ENCODE data around the gene CD68.

The CD68 gene

GRCh38 chr17:7579001-7579833 lies at the start of gene CD68:
Gene CD68 (plus strand): TSS chr17:7579638. CDS start chr17:7579678, 40 bp downstream.
- no peaks in the 10 kb centered on the region for H3K9me3 ChIP-seq (ENCODE audit: control insufficient read depth, insufficient read depth, low read depth, low read length)
- no peaks in the 10 kb centered on the region for H3K27me3 ChIP-seq (ENCODE audit: control insufficient read depth, insufficient read depth, low read length)
- H3K4me3 ChIP-seq (ENCODE audit: low read depth, low read length): no peak within 1 kb of the TSS
- H3K27ac ChIP-seq (ENCODE audit: low read depth, low read length): no peak within 1 kb of the TSS
- peaks cover 57% of the 10 kb centered on the region for H3K36me3 ChIP-seq (ENCODE audit: control insufficient read depth, insufficient read depth, low read length)
- peaks cover 25% of the 10 kb centered on the region for H3K4me1 ChIP-seq (ENCODE audit: control insufficient read depth, insufficient read depth, low read length)
- H3K9ac ChIP-seq (ENCODE audit: low read length): no peak within 1 kb of the TSS

GRCh38 chr17:7530023-7530900 lies 49.2 kb upstream of the CD68 start:
- Histone ChIP-seq H3K27me3 (ENCODE audit: control insufficient read depth, insufficient read depth, low read length) (no peaks in the 10 kb centered on the region), H3K9ac (ENCODE audit: low read length) (no peak overlapping the region), H3K36me3 (ENCODE audit: control insufficient read depth, insufficient read depth, low read length) (no peaks in the 10 kb centered on the region), H3K27ac (ENCODE audit: low read depth, low read length) (no peak overlapping the region), H3K9me3 (ENCODE audit: control insufficient read depth, insufficient read depth, low read depth, low read length) (peaks cover 18% of the 10 kb centered on the region; the same call in 1 of the 2 replicates), H3K4me3 (ENCODE audit: low read depth, low read length) (no peak overlapping the region), H3K4me1 (ENCODE audit: control insufficient read depth, insufficient read depth, low read length) (no peaks in the 10 kb centered on the region)

DNA sequence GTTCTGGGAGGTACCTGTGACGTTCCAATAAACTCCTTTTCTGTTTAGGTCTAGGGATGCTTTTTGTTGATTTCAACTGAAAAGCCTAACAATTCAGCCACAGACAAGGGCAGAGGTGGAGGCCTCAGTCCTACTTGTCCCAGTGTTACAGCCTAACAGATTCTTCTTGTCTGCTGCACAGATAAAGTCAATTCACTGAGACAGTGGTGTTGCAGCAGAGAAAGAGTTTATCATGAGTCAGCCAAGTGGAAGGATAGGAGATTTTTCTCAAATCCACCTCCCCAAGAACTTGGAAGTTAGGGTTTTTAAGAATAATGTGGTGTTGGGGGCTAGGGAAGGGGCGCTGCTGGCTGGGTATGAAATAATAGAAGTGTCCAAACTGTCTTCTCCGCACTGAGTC lies 41.4 kb upstream of the CD68 start:
- Histone ChIP-seq H3K9ac (ENCODE audit: low read length) (no peak overlapping the region), H3K27me3 (ENCODE audit: control insufficient read depth, insufficient read depth, low read length) (peaks cover 6% of the 10 kb centered on the region; the same call in 1 of the 2 replicates), H3K27ac (ENCODE audit: low read depth, low read length) (no peak overlapping the region), H3K4me1 (ENCODE audit: control insufficient read depth, insufficient read depth, low read length) (no peaks in the 10 kb centered on the region), H3K36me3 (ENCODE audit: control insufficient read depth, insufficient read depth, low read length) (no peaks in the 10 kb centered on the region), H3K9me3 (ENCODE audit: control insufficient read depth, insufficient read depth, low read depth, low read length) (peaks cover 11% of the 10 kb centered on the region), H3K4me3 (ENCODE audit: low read depth, low read length) (no peak overlapping the region)

- peaks cover 11% of the 10 kb centered on the region for H3K9me3 ChIP-seq (ENCODE audit: control insufficient read depth, insufficient read depth, low read depth, low read length)
- no peak overlapping the region for H3K9ac ChIP-seq (ENCODE audit: low read length)
- no peak overlapping the region for H3K27ac ChIP-seq (ENCODE audit: low read depth, low read length)
- H3K4me3 ChIP-seq (ENCODE audit: low read depth, low read length): no peak overlapping the region
- H3K36me3 ChIP-seq (ENCODE audit: control insufficient read depth, insufficient read depth, low read length): no peaks in the 10 kb centered on the region
- H3K4me1 ChIP-seq (ENCODE audit: control insufficient read depth, insufficient read depth, low read length): no peaks in the 10 kb centered on the region
- peaks cover 13% of the 10 kb centered on the region; the same call in 1 of the 2 replicates for H3K27me3 ChIP-seq (ENCODE audit: control insufficient read depth, insufficient read depth, low read length)
Measured at GRCh38 chr17:7538891-7539545, 40.4 kb upstream of the CD68 start.

- no peaks in the 10 kb centered on the region for H3K36me3 ChIP-seq (ENCODE audit: control insufficient read depth, insufficient read depth, low read length)
- peaks cover 13% of the 10 kb centered on the region; the same call in 1 of the 2 replicates for H3K27me3 ChIP-seq (ENCODE audit: control insufficient read depth, insufficient read depth, low read length)
- H3K9ac ChIP-seq (ENCODE audit: low read length): no peak overlapping the region
- peaks cover 11% of the 10 kb centered on the region for H3K9me3 ChIP-seq (ENCODE audit: control insufficient read depth, insufficient read depth, low read depth, low read length)
- H3K27ac ChIP-seq (ENCODE audit: low read depth, low read length): no peak overlapping the region
- no peak overlapping the region for H3K4me3 ChIP-seq (ENCODE audit: low read depth, low read length)
- no peaks in the 10 kb centered on the region for H3K4me1 ChIP-seq (ENCODE audit: control insufficient read depth, insufficient read depth, low read length)
Measured at GRCh38 chr17:7541074-7541621, 38.3 kb upstream of the CD68 start.

DNA sequence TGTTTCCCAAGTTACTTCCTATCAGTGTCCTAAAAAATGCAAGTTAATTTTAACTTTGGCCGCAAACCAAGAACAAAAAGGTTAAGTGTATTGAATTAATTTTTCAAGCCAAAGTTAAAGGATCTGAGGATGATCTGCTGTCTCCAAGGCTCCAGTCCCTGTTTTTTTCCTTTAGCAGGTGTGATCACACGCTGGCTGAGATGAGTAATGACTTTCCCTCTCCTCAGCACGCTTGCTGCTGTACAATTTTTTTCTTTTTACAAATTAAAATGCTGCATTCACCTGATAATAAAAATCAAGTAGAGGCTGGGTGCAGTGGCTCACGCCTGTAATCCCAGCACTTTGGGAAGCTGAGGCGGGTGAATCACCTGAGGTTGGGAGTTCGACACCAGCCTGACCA lies 34.5 kb upstream of the CD68 start:
- H3K9me3 ChIP-seq (ENCODE audit: control insufficient read depth, insufficient read depth, low read depth, low read length): no peaks in the 10 kb centered on the region

GRCh38 chr17:7548585-7549400 lies 30.6 kb upstream of the CD68 start, which contains the start of gene TNFSF12:
Gene TNFSF12 (plus strand): TSS chr17:7549058. CDS start chr17:7549154, 96 bp downstream.
- no peaks in the 10 kb centered on the region for H3K9me3 ChIP-seq (ENCODE audit: control insufficient read depth, insufficient read depth, low read depth, low read length)
- peak within 1 kb of the TSS; percentile 85 for H3K4me3 ChIP-seq (ENCODE audit: low read depth, low read length)
- H3K9ac ChIP-seq (ENCODE audit: low read length): peak within 1 kb of the TSS; percentile 44
- peaks cover 6% of the 10 kb centered on the region; the same call in 1 of the 2 replicates for H3K4me1 ChIP-seq (ENCODE audit: control insufficient read depth, insufficient read depth, low read length)
- H3K36me3 ChIP-seq (ENCODE audit: control insufficient read depth, insufficient read depth, low read length): no peaks in the 10 kb centered on the region
- H3K27me3 ChIP-seq (ENCODE audit: control insufficient read depth, insufficient read depth, low read length): no peaks in the 10 kb centered on the region
- H3K27ac ChIP-seq (ENCODE audit: low read depth, low read length): no peak within 1 kb of the TSS

More for the DNA sequence above, 34.5 kb upstream of the CD68 start:
- Histone ChIP-seq H3K27me3 (ENCODE audit: control insufficient read depth, insufficient read depth, low read length) (peaks cover 13% of the 10 kb centered on the region; the same call in 1 of the 2 replicates), H3K9ac (ENCODE audit: low read length) (no peak overlapping the region), H3K4me1 (ENCODE audit: control insufficient read depth, insufficient read depth, low read length) (peaks cover 6% of the 10 kb centered on the region; the same call in 1 of the 2 replicates), H3K4me3 (ENCODE audit: low read depth, low read length) (no peak overlapping the region), H3K36me3 (ENCODE audit: control insufficient read depth, insufficient read depth, low read length) (no peaks in the 10 kb centered on the region), H3K27ac (ENCODE audit: low read depth, low read length) (no peak overlapping the region)

GRCh38 chr17:7549401-7550055 lies 29.9 kb upstream of the CD68 start:
- Histone ChIP-seq H3K36me3 (ENCODE audit: control insufficient read depth, insufficient read depth, low read length) (no peaks in the 10 kb centered on the region), H3K4me1 (ENCODE audit: control insufficient read depth, insufficient read depth, low read length) (peaks cover 6% of the 10 kb centered on the region; the same call in 1 of the 2 replicates), H3K27ac (ENCODE audit: low read depth, low read length) (no peak overlapping the region), H3K9ac (ENCODE audit: low read length) (no peak overlapping the region), H3K27me3 (ENCODE audit: control insufficient read depth, insufficient read depth, low read length) (no peaks in the 10 kb centered on the region), H3K4me3 (ENCODE audit: low read depth, low read length) (peak overlapping the region; percentile 85), H3K9me3 (ENCODE audit: control insufficient read depth, insufficient read depth, low read depth, low read length) (no peaks in the 10 kb centered on the region)

GRCh38 chr17:7550344-7550743 lies 29.1 kb upstream of the CD68 start:
- H3K4me3 ChIP-seq (ENCODE audit: low read depth, low read length): no peak overlapping the region

More at GRCh38 chr17:7550344-7550743, 29.1 kb upstream of the CD68 start:
- Histone ChIP-seq H3K4me1 (ENCODE audit: control insufficient read depth, insufficient read depth, low read length) (peaks cover 6% of the 10 kb centered on the region; the same call in 1 of the 2 replicates), H3K27me3 (ENCODE audit: control insufficient read depth, insufficient read depth, low read length) (no peaks in the 10 kb centered on the region), H3K27ac (ENCODE audit: low read depth, low read length) (no peak overlapping the region), H3K36me3 (ENCODE audit: control insufficient read depth, insufficient read depth, low read length) (no peaks in the 10 kb centered on the region), H3K9ac (ENCODE audit: low read length) (no peak overlapping the region), H3K9me3 (ENCODE audit: control insufficient read depth, insufficient read depth, low read depth, low read length) (no peaks in the 10 kb centered on the region)

Data from HUES6 (cell line).